Sigmoid colon (tissue), 7 donors: ENCODE measurements around the gene TOP1. TPM values are rescaled to one million over a fixed set of nuclear protein-coding genes. Genes with fewer than 3 reads are reported as not detected.

ENCODE experiments used
- DNase-seq: peaks from one replicate; pipeline ENCODE4 v3.0.0-alpha.2; 2019
- H3K27ac ChIP-seq, 4 donors: fragments of 200-600 bp; sonication (generic); one replicate each; pipeline ENCODE4 v1.5.1; 2016 to 2019; ENCODE audit warnings: mild to moderate bottlenecking in 1 of 4
- H3K27me3 ChIP-seq, 3 donors: fragments of 200-600 bp; sonication (generic); one replicate each; pipeline ENCODE4 v1.5.1; 2019; ENCODE audit warnings: mild to moderate bottlenecking in 1 of 3
- H3K36me3 ChIP-seq, 4 donors: fragments of 200-600 bp; sonication (generic); one replicate each; pipeline ENCODE4 v1.5.1; 2016 to 2019
- H3K4me1 ChIP-seq, 4 donors: fragments of 200-600 bp; sonication (generic); one replicate each; pipeline ENCODE4 v1.5.1; 2017 to 2019
- H3K4me3 ChIP-seq, 4 donors: fragments of 200-600 bp; sonication (generic); one replicate each; pipeline ENCODE4 v1.5.1; 2017 to 2019; ENCODE audit warnings: mild to moderate bottlenecking in 2 of 4, moderate library complexity in 1 of 4
- H3K9me3 ChIP-seq, 4 donors: fragments of 200-600 bp in 3 of 4; sonication (generic) in 3 of 4; one replicate each; pipeline versions ENCODE4 v1.5.1 to v1.6.1; 2013 to 2019
- EP300 ChIP-seq, 4 donors: sonication (generic); formaldehyde crosslinking; IDR thresholded peaks; one replicate each; pipeline ENCODE4 v1.6.1; 2017; ENCODE audit warnings: antibody characterized with exemption in 4 of 4
- POLR2A ChIP-seq, 2 donors: fragments of 450-650 bp; IDR thresholded peaks; one replicate each; pipeline ENCODE4 v1.6.1; 2016; ENCODE audit warnings: antibody characterized with exemption in 2 of 2, mild to moderate bottlenecking in 2 of 2, moderate library complexity in 2 of 2
- POLR2AphosphoS5 ChIP-seq, 4 donors: sonication (generic); formaldehyde crosslinking; IDR thresholded peaks; one replicate each; pipeline ENCODE4 v1.6.1; 2017; ENCODE audit warnings: antibody characterized with exemption in 4 of 4
- WGBS, 2 donors: extraction: QIAGEN DNeasy Blood & Tissue Kit; methylation state at CpG; one replicate each; pipeline ENCODE4 v1.1.7; 2013; 5-methylcytosine and 5-hydroxymethylcytosine counted together
- intact Hi-C: fragments of 100-400 bp; cut with DNase I; formaldehyde crosslinking; loops from one replicate; pipeline ENCODE4 v1.15.1; 2023
- polyA plus RNA-seq, 3 donors: library from polyadenylated mRNA; stranded (reverse); fragments of 200-250 nt; gene quantifications; one replicate each; pipeline ENCODE4 v1.2.3, GENCODE V29; 2013
- total RNA-seq, 4 donors: library from RNA; depleted of rRNA; stranded (reverse); fragments of >200 nt; gene quantifications; one replicate each; pipeline ENCODE4 v1.1.0, GENCODE V29; 2016
- TF ChIP-seq, protein P1 (sequence below), 4 experiments: fragments of 450-650 bp in 3 of 4; fragments of 200-600 bp in 1 of 4; IDR thresholded peaks; one replicate each; pipeline ENCODE4 v1.5.1; 2016 to 2019; ENCODE audit warnings: antibody characterized with exemption in 4 of 4, mild to moderate bottlenecking in 3 of 4, moderate library complexity in 2 of 4
- donor health status: healthy with polysubstance abuse.
- donor health status: Bipolar disorder and iron deficiency.
- donor health status: healthy.

The TOP1 gene
- total and polyA plus RNA-seq, 7 donors: 22.0 to 45.0 (median 26.4) TPM

DNA sequence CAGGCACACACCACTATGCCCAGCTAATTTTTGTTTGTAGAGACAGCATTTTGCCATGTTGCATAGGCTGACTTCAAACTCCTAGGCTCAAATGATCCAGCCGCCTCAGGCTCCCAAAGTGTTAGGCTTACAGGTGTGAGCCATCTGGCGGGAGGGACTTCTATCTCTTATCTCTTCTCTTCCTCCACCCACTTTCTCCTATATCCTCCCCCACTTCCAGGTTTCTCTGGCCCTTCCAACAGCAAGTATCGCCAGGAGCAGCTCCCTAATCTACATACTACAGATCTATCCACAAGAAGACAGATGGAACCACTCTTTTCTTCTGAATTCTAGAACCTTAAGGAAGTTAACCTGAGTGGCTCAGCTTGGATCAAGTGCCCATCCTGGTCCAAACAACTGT, 5.1 kb upstream of the TOP1 start:
- H3K27me3 ChIP-seq: no peaks in the 10 kb centered on the region
- WGBS, 2 donors: 72 to 86% methylated on average over 3 of the region's 3 CpGs
- peaks cover 0 to 6% (median 6%) of the 10 kb centered on the region in 4 donors for H3K4me1 ChIP-seq
- H3K4me3 ChIP-seq: no peak overlapping the region
- TF ChIP-seq POLR2A (IDR thresholded peaks at IDR 0.05): no peak
- TF ChIP-seq POLR2AphosphoS5 (IDR thresholded peaks at IDR 0.05): no peak
- TF ChIP-seq EP300 (IDR thresholded peaks at IDR 0.05): no peak
- TF ChIP-seq, protein P1, sequence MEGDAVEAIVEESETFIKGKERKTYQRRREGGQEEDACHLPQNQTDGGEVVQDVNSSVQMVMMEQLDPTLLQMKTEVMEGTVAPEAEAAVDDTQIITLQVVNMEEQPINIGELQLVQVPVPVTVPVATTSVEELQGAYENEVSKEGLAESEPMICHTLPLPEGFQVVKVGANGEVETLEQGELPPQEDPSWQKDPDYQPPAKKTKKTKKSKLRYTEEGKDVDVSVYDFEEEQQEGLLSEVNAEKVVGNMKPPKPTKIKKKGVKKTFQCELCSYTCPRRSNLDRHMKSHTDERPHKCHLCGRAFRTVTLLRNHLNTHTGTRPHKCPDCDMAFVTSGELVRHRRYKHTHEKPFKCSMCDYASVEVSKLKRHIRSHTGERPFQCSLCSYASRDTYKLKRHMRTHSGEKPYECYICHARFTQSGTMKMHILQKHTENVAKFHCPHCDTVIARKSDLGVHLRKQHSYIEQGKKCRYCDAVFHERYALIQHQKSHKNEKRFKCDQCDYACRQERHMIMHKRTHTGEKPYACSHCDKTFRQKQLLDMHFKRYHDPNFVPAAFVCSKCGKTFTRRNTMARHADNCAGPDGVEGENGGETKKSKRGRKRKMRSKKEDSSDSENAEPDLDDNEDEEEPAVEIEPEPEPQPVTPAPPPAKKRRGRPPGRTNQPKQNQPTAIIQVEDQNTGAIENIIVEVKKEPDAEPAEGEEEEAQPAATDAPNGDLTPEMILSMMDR (IDR thresholded peaks at IDR 0.05): no peak
- intact Hi-C loops: no loop called here
- H3K27ac ChIP-seq: no peak overlapping the region
- DNase-seq: no peak
- no peaks in the 10 kb centered on the region for H3K36me3 ChIP-seq
- H3K9me3 ChIP-seq: no peaks in the 10 kb centered on the region

DNA sequence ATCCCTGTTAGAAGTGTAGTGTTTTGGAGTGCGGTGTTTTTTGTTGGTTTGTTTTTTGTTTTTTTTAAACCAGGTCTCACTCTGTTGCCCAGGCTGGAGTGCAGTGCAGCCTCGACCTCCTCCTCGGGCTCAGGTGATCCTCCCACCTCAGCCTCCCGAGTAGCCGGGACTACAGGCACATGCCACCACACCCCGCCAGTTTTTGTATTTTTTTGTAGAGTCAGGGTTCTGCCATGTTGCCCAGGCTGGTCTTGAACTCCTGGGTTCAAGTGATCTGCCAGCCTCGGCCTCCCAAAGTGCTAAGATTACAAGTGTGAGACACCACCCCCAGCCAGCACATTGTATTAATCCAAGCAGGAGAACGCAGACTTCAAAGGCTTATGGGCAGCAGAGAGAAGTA, 1.3 kb upstream of the TOP1 start:
- DNase-seq: no peak
- Histone ChIP-seq H3K9me3 (no peaks in the 10 kb centered on the region), H3K27ac (no peak overlapping the region), H3K4me1 (peaks cover 0 to 31% (median 29%) of the 10 kb centered on the region in 4 donors), H3K4me3 (no peak overlapping the region), H3K27me3 (no peaks in the 10 kb centered on the region), H3K36me3 (no peaks in the 10 kb centered on the region)
- intact Hi-C loops: loop anchor here (5.0 kb wide), 1 partner anchor 50 kb away; no protein-coding TSS in a partner anchor
- TF ChIP-seq POLR2A (IDR thresholded peaks at IDR 0.05) (no peak), EP300 (IDR thresholded peaks at IDR 0.05) (no peak), POLR2AphosphoS5 (IDR thresholded peaks at IDR 0.05) (no peak)
- TF ChIP-seq, protein P1 (IDR thresholded peaks at IDR 0.05): no peak
- 95% methylated on average over 8 of the region's 8 CpGs for WGBS, 2 donors

DNA sequence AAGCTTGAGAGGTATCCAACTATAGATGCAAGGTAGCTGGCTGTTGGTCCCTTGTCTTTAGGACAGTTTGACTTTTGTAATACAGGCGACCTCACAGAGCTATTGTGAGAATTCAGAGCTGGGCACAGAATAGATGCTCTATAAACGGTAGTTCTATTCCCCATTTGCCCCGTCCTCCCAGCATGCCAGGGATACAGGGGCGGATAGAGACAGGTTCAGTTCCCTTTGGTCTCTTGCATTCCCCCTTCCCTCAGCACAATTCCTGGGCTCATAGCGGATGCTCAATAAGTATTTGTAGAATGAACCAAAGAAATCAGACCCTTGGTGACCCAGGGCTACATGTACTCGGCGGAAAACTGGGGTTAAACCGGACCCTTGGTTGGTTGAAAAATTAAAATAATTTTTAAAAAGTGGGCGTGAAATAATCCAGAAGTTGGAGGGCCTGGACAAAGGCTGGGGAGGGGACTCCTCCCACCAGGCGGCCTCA, 707 bp upstream of the TOP1 start:
- Histone ChIP-seq H3K9me3 (no peaks in the 10 kb centered on the region), H3K27me3 (no peaks in the 10 kb centered on the region), H3K4me3 (peak overlapping the region in 3 of 4 donors; percentile 98 to 100 (median 100)), H3K4me1 (peaks cover 0 to 36% (median 35%) of the 10 kb centered on the region in 4 donors), H3K27ac (peak overlapping the region; percentile 62 to 100 (median 82)), H3K36me3 (no peaks in the 10 kb centered on the region)
- intact Hi-C loops: loop anchor here (2.0 to 5.0 kb wide), 2 partner anchors 25 to 49 kb away; no protein-coding TSS in a partner anchor
- 40 to 45% methylated on average over 10 of the region's 10 CpGs for WGBS, 2 donors
- TF ChIP-seq, protein P1 (IDR thresholded peaks at IDR 0.05): no peak
- TF ChIP-seq POLR2AphosphoS5 (IDR thresholded peaks at IDR 0.05): no peak
- no peak for TF ChIP-seq EP300 (IDR thresholded peaks at IDR 0.05)
- no peak for TF ChIP-seq POLR2A (IDR thresholded peaks at IDR 0.05)
- DNase-seq: no peak

DNA sequence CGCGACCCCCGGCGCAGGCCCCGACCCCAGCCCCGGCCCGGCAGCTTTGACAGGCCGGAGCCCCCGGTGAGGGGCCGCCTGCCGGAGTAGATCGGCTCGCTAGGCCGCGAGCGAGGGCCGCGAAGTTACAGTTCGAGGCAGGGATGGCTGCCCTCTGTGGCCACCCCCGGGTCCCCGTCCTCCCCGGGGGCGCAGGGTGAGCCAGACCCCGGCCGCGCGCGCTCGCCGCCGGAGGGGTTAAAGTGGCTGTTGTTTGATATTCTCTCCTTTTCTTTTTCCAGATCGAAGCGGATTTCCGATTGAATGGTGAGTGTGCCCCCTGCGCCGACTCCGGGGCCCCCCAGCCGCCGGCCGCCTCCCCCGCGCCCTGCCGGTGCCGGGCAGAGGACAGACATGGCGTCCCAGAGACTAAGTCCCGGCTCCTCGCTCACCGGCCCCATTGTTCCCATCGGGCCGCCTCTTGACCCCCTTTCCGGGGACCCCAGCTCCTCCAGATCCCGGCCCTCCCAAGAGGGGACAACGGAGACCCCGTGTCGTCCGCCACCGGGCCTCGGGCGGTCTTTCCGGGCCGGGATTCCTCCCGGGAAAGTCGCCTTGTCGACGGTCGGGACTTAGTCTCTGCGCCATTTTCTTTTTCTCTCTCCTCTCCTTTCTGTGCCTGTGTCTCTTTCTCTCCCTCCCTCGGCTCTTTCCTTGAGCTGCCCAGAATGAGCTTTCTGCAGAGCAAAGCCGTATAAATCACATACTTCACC, 704 bp downstream of the TOP1 start:
- H3K27ac ChIP-seq: peak overlapping the region; percentile 98 to 100 (median 100)
- peaks cover 0 to 50% (median 48%) of the 10 kb centered on the region in 4 donors for H3K4me1 ChIP-seq
- 0 to 1% methylated on average over 69 of the region's 69 CpGs for WGBS, 2 donors
- DNase-seq: peak; percentile 68
- H3K9me3 ChIP-seq: no peaks in the 10 kb centered on the region
- H3K27me3 ChIP-seq: no peaks in the 10 kb centered on the region
- intact Hi-C loops: loop anchor here (2.0 to 5.0 kb wide), 2 partner anchors 23 to 48 kb away; no protein-coding TSS in a partner anchor
- H3K4me3 ChIP-seq: peak overlapping the region; percentile 98 to 100 (median 100)
- H3K36me3 ChIP-seq: no peaks in the 10 kb centered on the region
- TF ChIP-seq POLR2AphosphoS5 (IDR thresholded peaks at IDR 0.05): peak in 1 of 4 donors; percentile 8
- TF ChIP-seq EP300 (IDR thresholded peaks at IDR 0.05): no peak

DNA sequence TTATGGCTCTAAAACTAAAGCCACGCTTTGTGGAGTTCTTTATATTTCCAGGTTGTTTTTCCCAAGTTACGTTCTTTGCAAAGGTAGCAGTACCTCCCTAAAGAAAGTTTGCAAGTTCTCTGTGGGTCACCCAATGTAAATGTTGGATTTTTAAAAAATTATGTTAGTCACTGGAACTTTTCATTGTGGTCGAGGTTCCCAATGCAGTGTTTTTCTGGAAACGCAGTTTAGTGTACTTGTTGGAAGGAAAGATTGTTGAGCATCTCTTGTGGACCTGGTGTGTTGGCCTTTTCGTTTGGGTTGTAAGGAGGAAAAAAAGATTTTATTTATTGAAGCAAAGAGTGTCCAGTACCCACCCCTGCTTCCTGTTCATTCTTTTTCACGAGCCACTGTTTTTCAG, 1.4 kb downstream of the TOP1 start:
- TF ChIP-seq, protein P1 (IDR thresholded peaks at IDR 0.05): no peak
- no peak for TF ChIP-seq EP300 (IDR thresholded peaks at IDR 0.05)
- TF ChIP-seq POLR2A (IDR thresholded peaks at IDR 0.05): no peak
- no peak for TF ChIP-seq POLR2AphosphoS5 (IDR thresholded peaks at IDR 0.05)
- intact Hi-C loops: no loop called here
- Histone ChIP-seq H3K27ac (peak overlapping the region; percentile 98 to 100 (median 100)), H3K4me1 (peaks cover 0 to 57% (median 52%) of the 10 kb centered on the region in 4 donors), H3K9me3 (no peaks in the 10 kb centered on the region), H3K36me3 (no peaks in the 10 kb centered on the region), H3K4me3 (peak overlapping the region; percentile 98 to 100 (median 100)), H3K27me3 (no peaks in the 10 kb centered on the region)
- DNase-seq: no peak
- 6 to 24% methylated on average over 6 of the region's 6 CpGs for WGBS, 2 donors
